Measurements from ENCODE around the gene CTRL.
"Not testable (repeated sequence)": the region's sequence is repeated elsewhere in the genome, so short reads cannot be mapped to it uniquely, and the experiment has no call there.

Gene CTRL

DNA sequence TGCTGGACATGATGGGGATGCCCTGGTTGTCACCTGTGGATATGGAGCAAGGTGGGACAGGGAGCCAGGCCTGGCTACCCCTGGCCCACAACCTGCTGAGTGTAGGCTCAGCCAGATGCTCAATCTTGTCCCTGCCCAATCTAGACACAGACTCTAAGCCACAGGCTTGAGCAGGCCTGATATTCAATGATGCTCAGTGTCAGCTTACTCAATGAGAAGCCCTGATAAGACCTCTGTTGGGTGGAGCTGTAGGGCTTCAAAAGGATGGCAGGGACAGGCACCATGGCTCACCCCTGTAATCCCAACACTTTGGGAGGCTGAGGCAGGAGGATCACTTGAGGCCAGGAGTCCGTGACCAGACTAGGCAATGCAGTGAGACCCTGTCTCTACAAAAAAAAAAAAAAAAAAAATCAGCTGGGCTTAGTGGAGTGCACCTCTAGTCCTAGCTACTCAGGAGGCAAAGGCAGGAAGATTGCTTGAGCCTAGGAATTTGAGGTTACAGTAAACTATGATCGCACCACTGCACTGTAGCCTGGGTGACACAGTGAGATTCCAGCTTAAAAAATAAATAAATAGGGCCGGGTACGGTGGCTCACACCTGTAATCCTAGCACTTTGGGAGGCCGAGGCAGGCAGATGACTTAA lies 8.9 kb upstream of the CTRL start:
- DNase-seq: no peak

DNA sequence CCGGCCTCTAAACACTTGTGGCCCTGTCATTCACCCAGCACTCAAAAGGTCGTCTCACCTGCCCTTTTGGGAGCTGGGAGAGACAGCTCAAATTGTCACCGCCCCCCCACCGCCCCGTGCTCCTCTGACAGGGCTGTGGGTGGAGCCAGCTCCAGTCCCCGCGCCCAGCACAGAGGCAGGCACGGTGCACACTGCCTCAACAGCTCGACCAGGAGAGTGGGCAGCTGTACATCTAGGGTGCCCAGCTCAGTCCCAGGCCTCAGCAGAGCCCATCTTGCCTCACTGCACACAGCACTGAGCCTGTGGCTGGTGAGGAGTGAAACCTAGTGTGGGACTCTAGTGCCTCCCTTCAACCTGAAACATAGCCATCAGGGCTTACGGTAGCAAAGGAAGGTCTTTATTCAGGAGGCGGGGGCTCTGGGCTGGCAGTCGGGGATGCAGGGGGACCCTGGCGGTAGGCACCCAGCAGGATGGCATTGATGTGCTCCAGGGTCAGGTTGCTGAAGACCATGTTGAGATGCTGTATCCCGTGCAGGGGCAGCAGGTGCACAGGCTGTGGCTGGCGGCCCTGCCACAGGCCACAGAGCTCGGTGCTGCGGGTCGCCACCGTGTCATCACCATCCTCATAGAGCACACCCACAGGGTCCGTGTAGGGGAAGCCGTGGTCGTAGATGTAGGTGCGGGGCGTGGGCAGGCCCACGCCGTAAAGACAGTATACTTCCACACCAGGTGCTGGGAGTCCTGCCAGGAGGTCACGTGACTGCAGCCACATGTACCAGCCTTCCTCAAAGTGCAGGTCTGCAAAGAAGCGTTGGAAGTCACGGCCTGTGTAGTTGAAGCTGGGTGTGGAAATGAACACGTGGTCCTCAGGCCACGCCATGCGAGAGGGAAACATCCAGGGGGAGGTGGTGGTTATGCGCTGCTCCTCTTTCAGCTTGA lies 8.1 kb upstream of the CTRL start:
- DNase-seq: no peak

DNA sequence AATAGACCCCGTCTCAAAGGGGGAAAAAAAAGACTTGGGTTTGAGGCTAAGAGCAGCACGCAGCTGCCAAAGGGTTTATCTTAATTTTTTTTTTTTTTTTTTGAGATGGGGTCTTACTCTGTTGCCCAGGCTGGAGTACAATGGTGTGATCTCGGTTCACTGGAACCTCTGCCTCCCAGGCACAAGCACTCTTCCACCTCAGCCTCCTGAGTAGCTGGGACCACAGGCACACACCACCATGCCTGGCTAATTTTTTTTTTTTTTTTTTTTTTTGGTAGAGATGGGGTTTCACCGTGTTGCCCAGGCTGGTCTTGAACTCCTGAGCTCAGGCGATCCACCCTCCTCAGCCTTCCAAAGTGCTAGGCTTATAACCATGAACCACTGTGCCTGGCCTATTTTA lies 6.1 kb upstream of the CTRL start:
- not testable (repeated sequence) for DNase-seq

DNA sequence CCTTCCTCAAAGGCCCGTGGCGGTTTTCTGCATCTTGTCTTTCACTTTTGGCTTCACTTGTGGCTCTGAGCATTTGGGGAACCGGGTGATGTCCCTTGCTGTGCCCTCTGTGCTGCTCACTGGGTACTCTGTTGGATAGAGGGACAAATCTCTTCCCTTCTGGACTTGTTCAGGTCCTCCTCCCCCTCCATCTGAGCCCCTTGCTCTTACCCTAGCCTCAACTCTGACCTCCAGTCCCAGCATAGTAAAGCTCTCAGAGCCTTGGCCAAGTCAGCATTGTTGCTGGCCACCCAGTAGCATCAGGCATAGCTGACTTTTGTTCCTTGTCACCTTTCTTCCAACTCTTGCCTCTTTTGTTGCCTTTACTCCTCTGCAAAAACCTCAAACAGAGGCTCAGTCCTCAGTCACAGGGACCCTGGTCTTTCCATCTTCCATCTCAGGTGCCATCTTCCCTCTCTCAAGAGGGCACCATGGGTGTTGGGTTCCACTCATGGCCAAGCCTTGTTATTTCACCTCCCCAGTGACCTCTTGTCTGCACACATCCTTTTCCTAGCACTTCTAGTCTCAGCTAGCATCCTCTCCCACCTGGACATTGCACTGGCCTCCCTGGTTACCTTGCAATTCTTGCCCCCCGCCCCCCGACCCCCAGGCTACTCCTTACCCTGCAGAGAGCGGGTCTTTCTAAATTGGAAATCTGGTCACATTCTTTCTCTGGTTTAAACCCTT lies 5.4 kb upstream of the CTRL start:
- no peak for DNase-seq

DNA sequence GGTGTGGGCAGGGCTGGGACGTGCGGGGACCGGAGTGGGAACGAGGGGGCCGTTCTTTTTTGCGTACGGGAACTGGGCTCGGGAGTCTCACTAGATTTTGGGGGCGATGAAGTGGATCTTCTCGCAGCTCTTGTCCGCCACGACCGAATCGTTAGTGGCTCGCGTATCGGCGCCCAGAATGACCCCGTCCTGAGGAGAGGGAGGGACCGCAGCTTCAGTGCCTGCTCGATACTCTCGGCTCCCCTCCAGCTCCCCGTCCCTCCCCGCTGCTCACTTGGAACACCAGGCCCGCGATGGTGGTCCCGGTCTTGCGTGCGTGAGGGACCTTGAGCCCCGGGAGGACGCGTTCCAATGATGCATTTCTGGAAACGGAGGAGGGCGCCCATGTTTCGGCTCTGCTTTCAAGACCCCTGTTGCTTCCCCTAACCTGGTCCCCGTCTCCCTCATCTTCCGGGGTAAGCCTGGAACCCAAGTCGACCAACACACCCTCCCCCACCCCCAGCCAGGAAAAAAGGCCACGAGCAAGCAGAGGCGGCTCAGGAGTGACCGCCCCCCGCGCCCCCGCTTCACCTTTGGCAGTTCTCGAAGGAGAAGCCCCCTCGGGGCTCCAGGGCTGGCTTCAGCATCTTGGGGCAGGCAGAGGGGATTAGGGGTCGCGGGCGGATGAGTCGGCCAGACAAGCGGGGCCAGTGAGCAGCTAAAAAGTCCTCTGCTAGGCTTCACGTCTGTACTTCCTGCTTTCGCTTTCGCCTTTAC lies 4.6 kb upstream of the CTRL start, which contains the start of gene PSMB10:
TSS of gene PSMB10 (minus strand) at position 727 of the 756 bp plus-strand sequence. CDS start at position 626, 101 bp downstream.
- peak; percentile 53 for DNase-seq

DNA sequence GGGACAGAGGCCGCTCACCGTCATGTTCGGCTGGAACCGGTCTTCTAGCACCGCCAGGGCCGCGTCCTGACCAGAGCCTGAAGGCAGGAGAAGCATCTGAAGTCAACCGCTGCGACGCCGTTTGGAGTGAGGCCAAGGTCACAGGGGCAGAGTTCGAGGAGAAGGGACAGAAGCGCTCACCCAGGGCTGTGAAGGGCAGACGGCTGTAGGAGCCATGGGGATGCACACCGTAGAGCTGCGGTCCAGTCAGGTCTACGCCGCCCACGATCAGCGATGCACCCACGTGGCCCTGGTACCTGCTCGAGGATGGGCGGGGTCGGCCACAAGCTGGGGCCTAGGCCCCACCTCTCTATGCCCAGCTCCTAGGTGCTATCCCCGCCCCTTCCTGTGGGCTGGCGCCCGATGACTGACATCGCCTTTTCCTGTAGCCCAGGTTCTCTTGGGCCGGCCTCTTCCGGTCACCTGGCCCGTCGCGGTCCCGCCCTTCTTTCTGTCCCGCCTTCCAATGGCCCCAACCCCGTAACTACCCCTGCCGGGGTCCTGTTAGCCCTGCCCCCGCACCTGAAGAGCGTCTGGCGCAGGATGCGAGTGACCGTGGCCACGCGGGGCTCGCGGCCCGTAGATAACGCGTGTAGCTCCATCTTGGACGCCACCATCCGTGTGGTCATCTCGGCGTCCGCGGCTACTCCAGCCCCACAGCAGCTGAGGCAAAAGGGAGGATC lies 3.9 kb upstream of the CTRL start:
- DNase-seq: peak; percentile 89

DNA sequence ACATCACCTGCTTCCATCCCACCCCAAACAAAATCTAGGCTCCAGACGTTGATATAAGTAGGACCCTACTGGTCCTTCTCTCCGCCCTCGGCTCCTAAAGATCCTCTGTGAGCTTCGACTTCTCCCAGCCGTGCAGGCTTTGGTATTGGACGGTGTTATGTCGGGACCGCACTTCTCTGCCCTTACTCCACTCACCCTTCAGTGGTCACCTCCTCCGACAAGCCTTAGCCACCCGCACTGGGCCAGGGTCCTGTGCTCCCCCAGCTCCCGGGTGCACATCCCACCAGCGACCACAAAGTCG lies 3.4 kb upstream of the CTRL start:
- DNase-seq: no peak

DNA sequence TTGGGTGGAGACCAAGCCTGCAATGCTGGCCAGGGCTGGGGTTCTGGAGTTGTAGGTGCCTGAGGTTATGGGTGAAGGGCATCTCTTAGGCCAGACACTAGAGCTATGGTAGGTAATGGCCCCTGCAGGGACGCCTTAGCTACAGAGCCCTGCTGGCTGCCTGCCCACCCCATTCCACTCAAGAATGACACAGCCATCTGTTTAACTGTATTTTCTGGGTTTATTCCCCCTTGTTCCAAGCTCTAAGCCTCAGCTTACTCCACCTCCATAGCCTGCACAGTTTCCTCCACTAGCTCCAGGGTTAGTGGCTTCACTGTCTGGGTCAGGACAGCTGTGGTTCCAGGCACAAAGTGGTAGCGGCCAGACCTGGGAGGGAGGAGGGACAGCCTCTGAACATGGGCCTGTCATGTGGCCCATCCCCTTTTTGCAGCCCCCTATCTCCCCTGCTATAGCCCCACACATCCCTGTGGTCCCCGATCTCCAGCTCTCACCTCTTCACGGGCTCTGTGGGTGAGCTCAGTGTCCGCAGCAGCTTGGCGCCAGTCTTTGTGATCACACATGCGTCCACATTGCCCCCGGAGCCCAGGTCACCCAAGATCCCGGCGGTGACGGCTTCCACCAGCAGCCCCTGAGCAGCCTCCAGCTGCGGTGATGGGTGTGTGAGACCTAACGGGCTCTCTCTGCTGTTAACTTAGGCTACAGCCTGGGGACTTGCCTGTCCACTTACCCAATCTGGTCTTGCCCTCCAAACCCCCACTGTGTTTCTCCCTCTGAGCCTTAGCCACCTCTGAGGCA lies 2.8 kb upstream of the CTRL start:
- DNase-seq: no peak

DNA sequence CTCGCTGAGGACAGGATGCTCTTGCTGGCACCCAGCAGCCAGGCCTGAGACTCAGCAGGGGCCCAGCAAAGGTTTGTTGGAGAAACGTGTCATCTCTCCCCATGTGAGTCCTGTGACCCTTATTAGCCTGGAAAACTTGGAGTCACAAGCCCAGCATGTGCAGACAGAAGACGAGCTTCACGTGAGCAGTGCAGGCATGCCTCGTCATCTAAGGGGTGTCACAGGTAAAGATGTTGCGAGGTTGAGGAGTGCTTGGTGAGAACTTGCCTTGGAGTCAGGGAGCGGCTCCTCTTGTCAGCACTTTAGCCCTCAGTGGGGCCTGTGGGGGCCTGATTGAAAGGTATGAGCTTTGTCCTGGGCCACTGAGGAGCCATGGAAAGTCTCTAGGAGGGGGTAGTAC lies 2.1 kb upstream of the CTRL start:
- DNase-seq: no peak

DNA sequence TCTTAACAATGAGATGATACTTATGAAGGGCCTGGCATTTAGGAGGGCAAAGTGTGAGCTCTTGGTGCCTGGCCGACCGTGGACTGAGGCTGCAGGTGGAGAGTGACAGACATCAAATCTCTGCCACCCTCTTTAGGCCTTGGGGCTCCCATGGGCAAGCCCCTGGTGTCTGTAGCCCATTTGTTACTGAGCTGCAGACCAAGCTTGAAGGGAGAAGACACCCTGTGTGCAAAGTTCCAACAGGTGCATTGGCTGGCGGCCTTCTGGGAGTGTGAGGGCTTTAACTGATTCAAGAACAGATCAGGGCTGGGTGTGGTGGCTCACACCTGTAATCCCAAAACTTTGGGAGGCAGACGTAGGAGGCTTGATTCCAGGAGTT lies 789 bp upstream of the CTRL start:
- DNase-seq: no peak

DNA sequence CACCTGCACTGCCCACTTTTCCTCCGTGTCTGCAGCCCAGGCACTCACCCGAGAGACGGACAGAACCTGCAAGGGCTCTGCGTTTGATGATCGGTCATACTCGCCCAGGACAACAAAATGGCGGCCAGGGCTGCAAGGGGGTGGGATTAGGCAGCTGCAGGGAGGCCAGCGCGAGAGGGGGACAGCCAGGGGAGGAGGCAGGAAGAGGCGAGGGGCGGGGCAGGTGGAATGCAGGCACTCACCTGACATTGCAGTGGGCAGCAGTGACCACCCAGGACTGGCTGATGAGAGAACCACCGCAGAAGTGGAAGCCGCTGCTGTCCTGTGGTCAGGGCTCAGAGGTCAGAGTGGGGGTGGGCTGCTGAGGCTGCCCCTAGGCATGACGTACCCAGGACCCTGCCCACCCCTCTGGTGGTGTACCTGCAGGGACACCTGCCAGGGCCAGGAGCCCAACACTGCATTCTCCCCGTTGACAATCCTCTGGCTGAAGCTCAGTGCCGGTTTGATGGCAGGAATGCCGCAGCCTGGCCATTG lies 917 bp downstream of the CTRL start:
- no peak for DNase-seq

DNA sequence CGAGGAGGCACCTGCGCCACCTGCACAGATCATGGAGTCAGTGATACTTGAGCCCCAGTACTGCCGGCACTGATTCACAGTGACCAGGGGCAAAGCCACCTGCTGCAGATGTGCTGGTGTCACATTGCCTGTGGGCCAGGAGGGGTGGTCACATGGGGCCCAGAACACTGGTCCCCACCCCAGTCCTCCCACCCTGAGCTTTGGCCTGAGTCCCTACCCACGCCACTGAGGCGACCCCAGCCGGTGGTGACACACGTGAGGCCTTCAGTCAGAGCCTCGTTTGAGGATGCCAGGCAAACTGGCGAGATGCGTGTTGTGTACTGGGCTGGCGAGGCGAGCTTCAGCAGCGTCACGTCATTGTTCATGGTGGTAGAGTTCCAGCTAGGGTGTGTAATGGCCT lies 1.5 kb downstream of the CTRL start:
- no peak for DNase-seq

DNA sequence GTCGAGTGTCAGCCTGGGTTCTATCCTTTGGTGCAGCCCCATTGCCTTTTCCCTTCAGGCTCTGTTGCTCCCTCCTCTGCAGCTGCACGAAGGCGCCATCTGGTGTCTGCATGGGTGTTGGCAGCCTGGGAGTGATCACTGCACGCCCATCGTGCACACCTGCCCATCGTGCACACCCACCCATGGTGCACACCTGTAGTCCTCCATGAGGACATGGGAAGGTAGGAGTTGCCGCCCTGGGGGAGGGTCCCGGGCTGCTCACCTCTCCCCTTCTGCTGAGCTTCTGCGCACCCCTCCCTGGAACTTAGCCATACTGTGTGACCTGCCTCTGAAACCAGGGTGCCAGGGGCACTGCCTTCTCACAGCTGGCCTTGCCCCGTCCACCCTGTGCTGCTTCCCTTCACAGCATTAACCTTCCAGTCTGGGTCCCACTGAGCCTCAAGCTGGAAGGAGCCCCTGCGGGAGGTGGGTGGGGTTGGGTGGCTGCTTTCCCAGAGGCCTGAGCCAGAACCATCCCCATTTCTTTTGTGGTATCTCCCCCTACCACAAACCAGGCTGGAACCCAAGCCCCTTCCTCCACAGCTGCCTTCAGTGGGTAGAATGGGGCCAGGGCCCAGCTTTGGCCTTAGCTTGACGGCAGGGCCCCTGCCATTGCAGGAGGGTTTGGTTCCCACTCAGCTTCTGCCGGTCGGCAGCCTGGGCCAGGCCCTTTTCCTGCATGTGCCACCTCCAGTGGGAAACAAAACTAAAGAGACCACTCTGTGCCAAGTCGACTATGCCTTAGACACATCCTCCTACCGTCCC lies 2.9 kb downstream of the CTRL start:
- DNase-seq: peak; percentile 50

DNA sequence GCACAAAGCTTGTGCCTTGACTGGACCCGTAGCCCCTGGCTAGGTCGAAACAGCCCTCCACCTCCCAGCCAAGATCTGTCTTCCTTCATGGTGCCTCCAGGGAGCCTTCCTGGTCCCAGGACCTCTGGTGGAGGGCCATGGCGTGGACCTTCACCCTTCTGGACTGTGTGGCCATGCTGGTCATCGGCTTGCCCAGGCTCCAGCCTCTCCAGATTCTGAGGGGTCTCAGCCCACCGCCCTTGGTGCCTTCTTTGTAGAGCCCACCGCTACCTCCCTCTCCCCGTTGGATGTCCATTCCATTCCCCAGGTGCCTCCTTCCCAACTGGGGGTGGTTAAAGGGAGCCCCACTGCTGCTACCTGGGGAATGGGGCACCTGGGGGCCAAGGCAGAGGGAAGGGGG lies 3.5 kb downstream of the CTRL start:
- DNase-seq: no peak

DNA sequence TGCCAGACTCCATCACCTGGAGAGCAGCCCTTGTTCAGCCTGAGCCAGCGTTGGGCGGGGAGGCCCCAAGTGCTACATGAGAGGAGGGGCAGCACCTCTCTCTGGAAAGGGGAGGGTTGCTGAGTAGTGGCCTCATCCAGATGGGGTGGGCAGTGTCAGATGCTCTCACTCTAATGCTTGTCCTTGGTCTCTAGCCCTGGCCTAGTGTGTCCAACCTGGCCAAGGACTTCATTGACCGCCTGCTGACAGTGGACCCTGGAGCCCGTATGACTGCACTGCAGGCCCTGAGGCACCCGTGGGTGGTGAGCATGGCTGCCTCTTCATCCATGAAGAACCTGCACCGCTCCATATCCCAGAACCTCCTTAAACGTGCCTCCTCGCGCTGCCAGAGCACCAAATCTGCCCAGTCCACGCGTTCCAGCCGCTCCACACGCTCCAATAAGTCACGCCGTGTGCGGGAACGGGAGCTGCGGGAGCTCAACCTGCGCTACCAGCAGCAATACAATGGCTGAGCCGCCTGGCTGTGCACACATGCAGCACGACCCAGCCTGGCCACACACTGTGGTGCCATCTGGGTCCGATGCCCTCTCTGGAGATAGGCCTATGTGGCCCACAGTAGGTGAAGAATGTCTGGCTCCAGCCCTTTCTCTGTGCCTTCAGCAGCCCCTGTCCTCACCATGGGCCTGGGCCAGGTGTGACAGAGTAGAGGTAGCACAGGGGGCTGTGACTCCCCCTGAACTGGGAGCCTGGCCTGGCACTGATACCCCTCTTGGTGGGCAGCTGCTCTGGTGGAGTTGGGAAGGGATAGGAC lies 4.3 kb downstream of the CTRL start:
- no peak for DNase-seq

DNA sequence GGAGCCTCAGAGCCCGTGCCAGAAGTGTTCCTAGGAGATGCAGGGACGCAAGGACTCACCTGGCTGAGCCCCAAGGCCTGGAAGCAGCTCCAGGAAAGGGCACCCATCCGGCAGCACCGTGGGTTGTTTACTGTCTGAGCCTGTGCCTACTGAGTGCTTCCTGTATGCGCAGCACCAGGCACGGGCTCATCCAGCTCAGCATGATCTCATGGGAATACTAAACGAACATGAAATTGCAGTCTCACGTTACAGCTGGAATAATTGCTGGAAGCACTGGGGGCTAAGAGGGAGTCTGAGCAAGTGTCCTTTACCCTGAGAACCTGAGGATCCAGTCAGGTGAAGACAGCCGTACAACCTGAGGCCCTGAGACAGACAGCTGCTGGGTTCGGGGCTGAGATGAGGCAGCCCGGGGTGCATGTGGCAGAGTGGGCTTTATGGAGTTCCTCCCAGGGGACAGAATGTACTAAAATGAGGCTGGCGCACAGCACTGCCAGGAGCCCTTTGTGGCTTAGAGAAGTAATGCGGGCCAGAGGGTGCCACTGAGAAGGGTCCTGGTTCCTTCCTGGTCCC lies 5.4 kb downstream of the CTRL start:
- no peak for DNase-seq

DNA sequence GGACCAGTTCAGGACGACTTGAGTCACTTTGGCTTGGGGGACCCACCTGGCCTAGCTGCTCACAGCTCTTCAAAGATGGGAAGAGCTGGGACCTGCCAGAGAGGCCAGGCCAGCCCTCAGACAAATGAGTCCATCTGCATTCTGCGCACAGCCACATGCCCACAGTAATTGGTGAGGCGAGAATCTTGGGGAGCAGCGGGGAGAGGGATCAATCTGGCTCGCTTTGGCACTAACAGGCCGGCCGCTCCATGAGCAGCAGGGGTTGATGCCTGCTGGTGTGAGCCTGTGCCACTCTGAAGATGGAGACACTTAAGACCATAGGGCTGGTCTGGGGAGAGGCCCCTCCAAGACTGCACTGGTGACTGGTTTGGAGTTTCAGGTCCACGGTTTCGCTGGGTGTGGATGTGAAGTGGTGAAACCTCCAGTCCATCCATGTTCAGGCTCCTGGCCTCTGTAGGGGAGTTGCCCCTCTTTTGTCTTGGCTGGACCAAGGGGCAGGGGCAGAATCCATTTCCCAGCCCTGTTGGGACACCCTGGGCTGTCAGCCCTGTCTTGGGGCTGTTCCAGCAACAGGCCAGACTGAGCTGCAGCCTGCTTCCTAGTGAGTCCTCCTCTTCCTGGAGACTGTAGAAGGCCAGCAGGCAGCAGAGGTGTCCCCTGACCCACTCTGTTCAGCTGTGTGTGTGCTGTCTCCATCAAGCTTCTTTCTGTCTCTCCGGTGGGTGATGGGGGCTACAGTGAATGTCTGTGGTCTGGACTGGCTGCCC lies 7.3 kb downstream of the CTRL start:
- DNase-seq: no peak

DNA sequence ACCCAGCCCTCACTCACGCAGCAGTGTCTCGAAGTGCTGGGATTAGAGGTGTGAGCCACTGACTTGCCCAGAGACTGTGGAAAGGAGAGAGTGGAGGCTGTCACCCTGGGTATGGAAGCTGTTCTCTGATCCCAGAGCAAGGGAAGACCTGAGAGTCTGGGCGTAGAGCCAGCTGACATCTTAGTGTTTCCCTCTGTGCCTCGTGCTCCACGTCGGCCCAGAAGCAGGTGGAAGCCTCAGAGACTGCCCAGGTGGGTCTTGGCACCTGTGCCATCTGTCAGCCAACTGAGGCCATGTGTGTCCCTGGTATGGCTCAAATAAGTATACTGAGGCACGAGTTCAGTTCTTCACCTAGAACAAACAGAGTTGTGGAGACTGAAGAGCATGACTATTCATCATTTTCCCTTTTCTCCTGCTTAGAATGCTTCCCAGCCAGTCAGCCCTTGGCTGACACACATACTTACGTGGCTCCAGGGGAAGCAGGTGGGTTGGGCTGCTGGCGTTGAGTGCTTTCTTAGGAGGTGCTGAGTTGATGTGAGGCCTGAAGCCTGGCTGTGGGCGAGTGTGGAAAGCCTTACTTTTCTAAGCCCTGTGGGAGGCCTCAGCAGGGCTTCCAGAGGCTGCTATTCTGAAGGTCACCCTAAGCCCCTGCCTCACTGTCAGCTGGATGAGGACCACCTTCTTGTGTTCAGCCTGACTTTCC lies 8.1 kb downstream of the CTRL start:
- DNase-seq: no peak
